ENCODE data around the gene FBXL19.

FBXL19 gene

GRCh38 chr16:30986129-30986991, 63.0 kb downstream of the FBXL19 start:
- DNase-seq (ENCODE audit: low spot score): no peak

- no peak for DNase-seq (ENCODE audit: low spot score)
Observed at GRCh38 chr16:30987581-30988190, 64.3 kb downstream of the FBXL19 start.

GRCh38 chr16:30989469-30990047, 66.2 kb downstream of the FBXL19 start:
- DNase-seq (ENCODE audit: low spot score): no peak

GRCh38 chr16:30990105-30990504, 66.7 kb downstream of the FBXL19 start:
- no peak for DNase-seq (ENCODE audit: low spot score)

- no peak for DNase-seq (ENCODE audit: low spot score)
Observed at GRCh38 chr16:30991052-30991451, 67.7 kb downstream of the FBXL19 start.

- no peak for DNase-seq (ENCODE audit: low spot score)
Observed at GRCh38 chr16:30992276-30992780, 69.0 kb downstream of the FBXL19 start.

GRCh38 chr16:30992931-30993816, 69.8 kb downstream of the FBXL19 start:
- DNase-seq (ENCODE audit: low spot score): no peak

GRCh38 chr16:30995927-30996323, 72.6 kb downstream of the FBXL19 start:
- DNase-seq (ENCODE audit: low spot score): no peak

GRCh38 chr16:30996324-30996984, 73.1 kb downstream of the FBXL19 start:
- no peak for DNase-seq (ENCODE audit: low spot score)

GRCh38 chr16:30996985-30997724, 73.8 kb downstream of the FBXL19 start:
- no peak for DNase-seq (ENCODE audit: low spot score)

GRCh38 chr16:30997725-30998711, 74.6 kb downstream of the FBXL19 start:
- no peak for DNase-seq (ENCODE audit: low spot score)
